ENCODE data around the gene N4BP2L1. TPM values are rescaled to one million over a fixed set of nuclear protein-coding genes. Genes with fewer than 3 reads are reported as not detected.

N4BP2L1 gene
- total RNA-seq (ENCODE audit: low replicate concordance) = 0.77 and 1.2 TPM in 2 replicates

GRCh38 chr13:32427852-32428580, at the start of gene N4BP2L1:
Gene N4BP2L1 (minus strand): TSS chr13:32428130. CDS start chr13:32428082, 48 bp downstream.
- peaks cover 10% of the 10 kb centered on the region for H4K20me1 ChIP-seq (ENCODE audit: low read depth)
- peak within 1 kb of the TSS; percentile 58 for H3K4me3 ChIP-seq
- H3K36me3 ChIP-seq = no peaks in the 10 kb centered on the region
- Mint-ChIP-seq H3K27ac (peak within 1 kb of the TSS; percentile 48), H3K4me1 (peaks cover 12% of the 10 kb centered on the region), H3K9me3 (no peaks in the 10 kb centered on the region), H3K27me3 (ENCODE audit: insufficient read depth, low read depth) (peaks cover 22% of the 10 kb centered on the region), H3K36me3 (peaks cover 7% of the 10 kb centered on the region), H3K4me3 (peak within 1 kb of the TSS; percentile 88)
- peak within 1 kb of the TSS; percentile 100 for H3K4me2 ChIP-seq
- no peak within 1 kb of the TSS for H3K9ac ChIP-seq
- H3F3A ChIP-seq (ENCODE audit: low read depth) = peaks cover 9% of the 10 kb centered on the region
- H3K9me3 ChIP-seq (ENCODE audit: low read depth) = no peaks in the 10 kb centered on the region
- H2AFZ ChIP-seq (replicated peaks) = peak within 1 kb of the TSS; percentile 90
- peaks cover 8% of the 10 kb centered on the region for H3K4me1 ChIP-seq
- no peak within 1 kb of the TSS for H3K27ac ChIP-seq
- TF ChIP-seq EZH2 (IDR thresholded peaks at IDR 0.05) = no peak
- TF ChIP-seq CTCF (IDR thresholded peaks at IDR 0.05) = no peak
- no peak for TF ChIP-seq EZH2phosphoT487 (IDR thresholded peaks at IDR 0.05)
- peaks cover 49% of the 10 kb centered on the region for H3K27me3 ChIP-seq
- no peaks in the 10 kb centered on the region for H3K79me2 ChIP-seq (ENCODE audit: low read depth)
- DNase-seq (ENCODE audit: low spot score) = peak; percentile 25

DNA sequence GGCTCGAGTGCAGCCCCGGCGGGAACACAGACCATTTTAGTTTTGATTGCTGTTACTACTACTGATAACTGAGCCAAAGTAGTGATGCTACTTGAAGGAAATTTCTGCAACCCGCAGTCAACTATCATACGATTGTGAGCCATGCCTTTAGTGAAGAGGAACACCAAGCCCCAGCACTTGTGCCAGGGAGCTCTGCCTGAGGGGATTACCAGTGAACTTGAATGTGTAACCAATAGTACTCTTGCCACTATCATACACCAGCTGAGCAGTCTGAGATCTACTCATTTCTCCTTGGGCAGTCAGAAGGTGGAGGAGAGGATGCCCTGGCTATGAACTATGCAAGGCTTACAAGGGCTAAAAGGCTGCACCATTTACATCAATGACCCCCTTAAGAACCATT, 49.0 kb upstream of the N4BP2L1 start:
- Histone ChIP-seq H3K27me3 (no peaks in the 10 kb centered on the region), H3K9ac (no peak overlapping the region), H4K20me1 (ENCODE audit: low read depth) (no peaks in the 10 kb centered on the region), H3K4me3 (no peak overlapping the region), H3K9me3 (ENCODE audit: low read depth) (no peaks in the 10 kb centered on the region), H3K36me3 (no peaks in the 10 kb centered on the region), H3K4me1 (peaks cover 13% of the 10 kb centered on the region), H3K27ac (no peak overlapping the region), H3F3A (ENCODE audit: low read depth) (no peaks in the 10 kb centered on the region), H3K79me2 (ENCODE audit: low read depth) (no peaks in the 10 kb centered on the region), H2AFZ (replicated peaks) (no peak overlapping the region), H3K4me2 (no peak overlapping the region)
- Mint-ChIP-seq H3K4me1 (no peaks in the 10 kb centered on the region), H3K36me3 (no peaks in the 10 kb centered on the region), H3K4me3 (no peak overlapping the region), H3K27ac (no peak overlapping the region), H3K9me3 (no peaks in the 10 kb centered on the region), H3K27me3 (ENCODE audit: insufficient read depth, low read depth) (no peaks in the 10 kb centered on the region)
- no peak for TF ChIP-seq EZH2 (IDR thresholded peaks at IDR 0.05)
- no peak for TF ChIP-seq CTCF (IDR thresholded peaks at IDR 0.05)
- TF ChIP-seq EZH2phosphoT487 (IDR thresholded peaks at IDR 0.05) = no peak
- no peak for DNase-seq (ENCODE audit: low spot score)

GRCh38 chr13:32476021-32476731, 48.2 kb upstream of the N4BP2L1 start:
- H3K27me3 ChIP-seq = no peaks in the 10 kb centered on the region
- no peak for TF ChIP-seq EZH2phosphoT487 (IDR thresholded peaks at IDR 0.05)
- no peak for TF ChIP-seq CTCF (IDR thresholded peaks at IDR 0.05)
- no peak for TF ChIP-seq EZH2 (IDR thresholded peaks at IDR 0.05)
- H2AFZ ChIP-seq (replicated peaks) = no peak overlapping the region
- no peak overlapping the region for H3K4me2 ChIP-seq
- no peaks in the 10 kb centered on the region for H4K20me1 ChIP-seq (ENCODE audit: low read depth)
- no peaks in the 10 kb centered on the region for H3K36me3 Mint-ChIP-seq
- H3K9ac ChIP-seq = no peak overlapping the region
- no peak overlapping the region for H3K27ac ChIP-seq
- no peak overlapping the region for H3K4me3 Mint-ChIP-seq
- H3K27me3 Mint-ChIP-seq (ENCODE audit: insufficient read depth, low read depth) = no peaks in the 10 kb centered on the region
- H3K4me1 Mint-ChIP-seq = no peaks in the 10 kb centered on the region
- no peak overlapping the region for H3K4me3 ChIP-seq
- H3K4me1 ChIP-seq = peaks cover 17% of the 10 kb centered on the region
- H3K36me3 ChIP-seq = no peaks in the 10 kb centered on the region
- no peaks in the 10 kb centered on the region for H3K79me2 ChIP-seq (ENCODE audit: low read depth)
- no peak overlapping the region for H3K27ac Mint-ChIP-seq
- H3K9me3 ChIP-seq (ENCODE audit: low read depth) = no peaks in the 10 kb centered on the region
- H3F3A ChIP-seq (ENCODE audit: low read depth) = no peaks in the 10 kb centered on the region
- no peaks in the 10 kb centered on the region for H3K9me3 Mint-ChIP-seq
- no peak for DNase-seq (ENCODE audit: low spot score)

Measured in neural progenitor cell (in vitro differentiated cells).